NCI-H1417 (cell line): ENCODE results near the gene PTH2R.
"Not testable (repeated sequence)": the region's sequence is repeated elsewhere in the genome, so short reads cannot be mapped to it uniquely, and the experiment has no call there.

ENCODE experiments used
- DNase-seq, 3 experiments: peaks; one replicate each; lab custom pipeline; 2025; lab: John Stamatoyannopoulos, UW

Gene PTH2R

GRCh38 chr2:208406474-208407451 is at the start of gene PTH2R:
Gene PTH2R, plus strand, starts transcription at chr2:208406792. Its CDS starts 252 bp downstream, at chr2:208407044.
- peak; percentile 9 to 95 (median 88) for DNase-seq

- no peak for DNase-seq
Observed at GRCh38 chr2:208356846-208357574, 49.6 kb upstream of the PTH2R start.

- DNase-seq, result no peak
Observed at GRCh38 chr2:208358758-208359631, 47.6 kb upstream of the PTH2R start.

GRCh38 chr2:208359632-208359986 is 47.0 kb upstream of the PTH2R start:
- no peak for DNase-seq

- no peak for DNase-seq
Observed at GRCh38 chr2:208360259-208361076, 46.1 kb upstream of the PTH2R start.

GRCh38 chr2:208361077-208361441 is 45.5 kb upstream of the PTH2R start:
- DNase-seq, result no peak

GRCh38 chr2:208363485-208363884 is 43.1 kb upstream of the PTH2R start:
- no peak for DNase-seq

GRCh38 chr2:208366215-208367127 is 40.1 kb upstream of the PTH2R start:
- no peak for DNase-seq

GRCh38 chr2:208369091-208369490 is 37.5 kb upstream of the PTH2R start:
- DNase-seq, result no peak

GRCh38 chr2:208370881-208371633 is 35.5 kb upstream of the PTH2R start:
- DNase-seq, result no peak

- DNase-seq, result no peak
Observed at GRCh38 chr2:208371634-208371935, 35.0 kb upstream of the PTH2R start.

GRCh38 chr2:208373460-208374089 is 33.0 kb upstream of the PTH2R start:
- peak; percentile 32 to 77 (median 49) for DNase-seq

- DNase-seq, result no peak
Observed at GRCh38 chr2:208375491-208376068, 31.0 kb upstream of the PTH2R start.

GRCh38 chr2:208377344-208377860 is 29.2 kb upstream of the PTH2R start:
- not testable (repeated sequence) for DNase-seq

- no peak for DNase-seq
Observed at GRCh38 chr2:208379192-208379591, 27.4 kb upstream of the PTH2R start.

- DNase-seq, result no peak
Observed at GRCh38 chr2:208384637-208385036, 22.0 kb upstream of the PTH2R start.

GRCh38 chr2:208386541-208386940 is 20.1 kb upstream of the PTH2R start:
- DNase-seq, result no peak

GRCh38 chr2:208389940-208390339 is 16.7 kb upstream of the PTH2R start:
- DNase-seq, result no peak
